GM10266 (cell line): ENCODE results near the gene CEP135.
A peak's percentile ranks its signal among the peaks of the same experiment; 100 is the strongest.

ENCODE experiments used
- DNase-seq: peaks from one replicate; pipeline ENCODE4 v3.0.0; 2012; ENCODE audit errors: extremely low spot score
- TF ChIP-seq, protein P1 (sequence below): IDR thresholded peaks from 2 replicates; pipeline ENCODE4 v1.5.1; 2012; ENCODE audit warnings: mild to moderate bottlenecking, low read depth; ENCODE audit not compliant: control insufficient read depth, insufficient read depth; ENCODE audit errors: missing control alignments

Gene CEP135

DNA sequence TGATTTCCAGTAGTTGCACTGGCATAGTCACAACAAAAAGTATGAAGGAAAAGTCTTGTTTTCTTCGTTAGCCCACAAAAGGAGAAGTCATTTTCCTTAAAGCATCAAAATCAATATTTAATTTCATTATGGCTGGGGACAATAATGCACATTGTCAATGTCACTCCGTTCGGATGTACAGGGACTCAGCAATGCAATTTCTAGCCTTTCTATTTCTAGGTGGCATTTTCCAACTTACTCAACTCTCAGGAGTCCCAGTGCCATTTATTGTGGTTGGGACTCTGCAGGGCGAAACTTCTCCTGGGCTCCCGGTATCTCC lies 99.6 kb downstream of the CEP135 start:
- peak; percentile 13 for DNase-seq
- TF ChIP-seq, protein P1, sequence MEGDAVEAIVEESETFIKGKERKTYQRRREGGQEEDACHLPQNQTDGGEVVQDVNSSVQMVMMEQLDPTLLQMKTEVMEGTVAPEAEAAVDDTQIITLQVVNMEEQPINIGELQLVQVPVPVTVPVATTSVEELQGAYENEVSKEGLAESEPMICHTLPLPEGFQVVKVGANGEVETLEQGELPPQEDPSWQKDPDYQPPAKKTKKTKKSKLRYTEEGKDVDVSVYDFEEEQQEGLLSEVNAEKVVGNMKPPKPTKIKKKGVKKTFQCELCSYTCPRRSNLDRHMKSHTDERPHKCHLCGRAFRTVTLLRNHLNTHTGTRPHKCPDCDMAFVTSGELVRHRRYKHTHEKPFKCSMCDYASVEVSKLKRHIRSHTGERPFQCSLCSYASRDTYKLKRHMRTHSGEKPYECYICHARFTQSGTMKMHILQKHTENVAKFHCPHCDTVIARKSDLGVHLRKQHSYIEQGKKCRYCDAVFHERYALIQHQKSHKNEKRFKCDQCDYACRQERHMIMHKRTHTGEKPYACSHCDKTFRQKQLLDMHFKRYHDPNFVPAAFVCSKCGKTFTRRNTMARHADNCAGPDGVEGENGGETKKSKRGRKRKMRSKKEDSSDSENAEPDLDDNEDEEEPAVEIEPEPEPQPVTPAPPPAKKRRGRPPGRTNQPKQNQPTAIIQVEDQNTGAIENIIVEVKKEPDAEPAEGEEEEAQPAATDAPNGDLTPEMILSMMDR, result no peak

DNA sequence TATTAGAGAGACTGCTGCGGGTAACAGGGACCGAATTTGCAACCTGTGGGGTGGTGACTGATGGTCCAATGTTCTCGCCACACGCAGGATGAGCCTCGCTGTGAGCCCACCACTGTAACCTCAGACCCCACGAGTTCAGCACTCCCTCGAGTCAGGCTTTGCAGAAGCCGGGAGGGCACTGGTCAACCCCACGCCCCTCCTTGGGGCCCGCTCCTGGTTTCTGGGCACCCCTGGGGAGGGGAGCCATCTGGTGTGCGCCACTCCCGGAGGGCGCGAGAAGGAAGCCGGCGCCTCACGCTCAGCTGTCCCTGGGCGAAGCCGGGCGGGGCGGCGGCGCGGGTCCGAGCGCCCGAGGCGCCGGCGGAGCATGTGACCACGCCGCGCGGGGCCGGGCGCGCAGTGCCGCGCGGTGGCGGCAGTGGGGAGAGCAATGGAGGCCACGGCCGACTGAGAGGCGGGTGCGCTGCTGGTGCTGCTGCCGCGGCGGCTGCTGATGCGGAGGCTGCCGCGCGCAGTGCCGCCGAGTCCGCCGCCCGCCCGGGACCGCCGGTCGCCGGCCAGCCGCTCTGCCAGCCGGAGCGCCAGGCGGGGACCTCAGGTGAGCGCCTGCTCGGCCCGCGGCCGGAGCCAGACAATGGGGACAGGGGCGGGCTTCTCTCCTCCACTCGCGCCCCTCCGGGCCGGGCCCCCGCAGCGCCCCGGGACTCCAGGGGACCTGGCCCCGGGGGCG lies 100.1 kb downstream of the CEP135 start:
- DNase-seq, result peak; percentile 86
- TF ChIP-seq, protein P1, result peak; percentile 82

DNA sequence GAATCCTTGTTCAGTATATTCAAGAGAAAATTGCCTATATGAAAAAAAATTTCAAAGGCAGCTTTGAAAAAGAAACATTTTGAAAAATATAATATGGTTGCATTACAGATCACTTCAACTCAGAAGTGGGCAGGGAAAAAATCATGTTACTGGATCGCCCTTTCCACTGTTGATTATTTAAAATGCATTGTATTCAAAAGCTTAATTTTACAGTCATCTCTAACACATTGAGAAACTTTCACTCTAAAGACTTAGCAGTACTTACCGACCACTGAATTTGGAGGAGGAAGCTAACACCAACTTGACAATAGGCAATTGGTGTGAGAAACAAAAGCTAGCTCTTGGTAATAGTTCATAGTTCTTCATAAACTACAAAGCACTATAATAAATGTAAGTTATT lies 101.9 kb downstream of the CEP135 start:
- DNase-seq, result no peak
- TF ChIP-seq, protein P1, result no peak

DNA sequence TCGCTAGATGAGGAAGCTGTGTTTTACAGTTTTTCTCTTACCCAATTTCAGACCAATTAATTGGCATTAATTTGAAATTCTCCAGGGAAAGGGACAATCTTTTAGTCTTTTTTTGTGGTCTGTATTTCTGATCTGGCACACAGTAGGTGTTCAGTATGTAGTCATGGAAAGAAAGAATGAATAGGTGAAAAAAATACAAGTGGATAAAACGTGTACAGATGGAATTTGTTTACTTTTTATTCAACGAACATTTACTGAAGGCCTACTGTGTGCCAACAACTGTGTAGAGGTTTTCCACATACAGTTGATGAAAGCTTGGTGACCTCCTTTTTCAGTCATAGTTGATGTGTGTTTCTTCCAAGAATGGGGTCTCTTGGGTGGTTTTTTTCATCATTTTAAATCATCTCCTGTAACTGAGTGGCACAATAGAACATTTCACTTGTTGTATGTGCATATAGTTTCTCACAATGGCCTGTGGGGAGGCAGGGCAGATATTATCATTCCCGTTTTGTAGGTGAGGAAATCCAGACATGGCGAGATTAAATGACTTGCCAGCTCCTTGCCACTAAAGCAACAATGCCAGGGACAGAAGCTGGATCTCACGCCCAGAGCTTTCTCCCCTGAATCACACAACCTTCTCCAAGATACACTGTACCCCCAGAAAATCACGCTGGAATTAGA lies 102.4 kb downstream of the CEP135 start:
- TF ChIP-seq, protein P1, result no peak

DNA sequence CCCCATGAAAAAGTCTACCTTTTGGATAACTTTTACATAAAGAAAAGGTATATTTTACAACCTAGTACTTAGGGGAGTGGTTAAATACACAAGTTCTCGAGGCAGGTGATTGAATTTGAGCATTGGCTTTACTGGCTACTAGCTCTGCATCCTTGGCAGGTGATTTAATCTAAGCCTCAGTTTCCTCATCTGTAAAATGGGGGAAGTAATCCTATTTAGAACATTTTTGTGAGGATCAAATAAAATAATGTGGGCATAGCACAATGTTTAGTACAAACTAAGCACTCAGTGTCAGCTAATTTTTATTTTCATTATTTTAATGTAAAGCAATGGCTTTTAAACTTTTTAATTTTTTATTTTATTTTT lies 102.9 kb downstream of the CEP135 start:
- TF ChIP-seq, protein P1, result no peak
- no peak for DNase-seq

More for the DNA sequence above, 102.4 kb downstream of the CEP135 start:
- no peak for DNase-seq

DNA sequence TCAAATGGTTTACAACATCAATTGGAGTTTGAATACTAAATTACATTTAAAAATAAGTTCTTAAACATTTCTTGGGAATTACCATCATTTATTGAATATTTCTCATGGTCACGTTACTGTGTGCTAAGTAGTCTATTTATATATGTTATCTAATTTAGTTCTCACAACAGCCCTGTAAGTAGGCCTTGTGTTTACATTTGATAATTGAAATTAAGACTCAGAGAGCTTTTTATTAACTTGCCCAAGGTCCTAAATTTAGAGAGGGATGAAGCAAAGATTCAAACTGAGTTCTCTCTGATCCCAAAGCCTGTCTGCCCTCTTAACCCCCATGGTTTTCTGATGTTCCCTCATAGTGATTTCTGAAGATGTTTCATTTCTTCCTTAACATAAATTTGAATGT lies 103.7 kb downstream of the CEP135 start:
- DNase-seq, result no peak
- TF ChIP-seq, protein P1, result no peak

DNA sequence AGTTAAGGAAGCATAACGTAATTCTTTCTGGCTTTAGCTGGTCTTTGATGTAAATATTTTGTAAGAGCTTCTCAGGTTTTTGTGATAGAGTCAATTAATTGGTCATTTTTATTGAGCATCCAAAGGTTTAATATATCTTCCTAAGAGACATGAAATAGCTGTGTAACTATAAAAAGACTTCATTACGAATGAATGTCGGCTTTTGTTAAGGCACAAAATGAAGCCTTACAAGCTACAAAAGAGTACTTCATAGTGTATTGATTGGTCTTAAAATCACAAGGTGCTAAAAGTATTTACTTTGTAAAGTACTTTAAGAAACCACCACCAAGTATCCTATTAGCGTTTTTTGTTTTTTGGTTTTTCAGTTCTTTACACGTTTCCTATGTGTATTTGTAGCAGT lies 104.2 kb downstream of the CEP135 start:
- TF ChIP-seq, protein P1, result no peak
- no peak for DNase-seq
